Prostate gland (tissue), 2 donors: ENCODE measurements around the gene SLC35F3.

Experiments used
- CTCF ChIP-seq, 4 experiments: fragments of 200-600 bp in 2 of 4; fragments of 450-650 bp in 2 of 4; sonication (generic) in 2 of 4; IDR thresholded peaks; 1 replicate in 3 of 4; 2 replicates in 1 of 4; pipeline ENCODE4 v1.5.1; 2016 to 2019; ENCODE audit warnings: antibody characterized with exemption in 4 of 4, mild to moderate bottlenecking in 2 of 4, moderate library complexity in 2 of 4
- POLR2A ChIP-seq: fragments of 450-650 bp; IDR thresholded peaks from one replicate; pipeline ENCODE4 v1.6.1; 2016; ENCODE audit warnings: antibody characterized with exemption, mild to moderate bottlenecking

GRCh38 chr1:234345237-234345636 lies 440.8 kb downstream of the SLC35F3 start:
- TF ChIP-seq CTCF (IDR thresholded peaks at IDR 0.05) (no peak), POLR2A (no peak)
